HEK293 (cell line): ENCODE data around the gene NCR3LG1.

Experiments used
- SALL2 ChIP-seq: fragments of 450-650 bp; formaldehyde crosslinking; IDR thresholded peaks from 2 replicates; pipeline ENCODE4 v1.5.0; 2017; ENCODE audit warnings: missing biosample characterization, mild to moderate bottlenecking, missing genetic modification characterization, borderline replicate concordance
- SP2 ChIP-seq: fragments of 450-650 bp; formaldehyde crosslinking; IDR thresholded peaks from 2 replicates; pipeline ENCODE4 v1.5.1; 2016; ENCODE audit warnings: missing biosample characterization, missing genetic modification characterization
- TCF7L2 ChIP-seq: IDR thresholded peaks from 2 replicates; pipeline ENCODE4 v1.6.1; 2011; ENCODE audit warnings: low read depth, mild to moderate bottlenecking, inconsistent platforms, low read length, moderate library complexity, borderline replicate concordance
- ZBTB8A ChIP-seq: fragments of 450-650 bp; formaldehyde crosslinking; IDR thresholded peaks from 2 replicates; pipeline ENCODE4 v1.5.1; 2016; ENCODE audit warnings: missing biosample characterization, missing genetic modification characterization
- ZNF133 ChIP-seq: fragments of 450-650 bp; formaldehyde crosslinking; IDR thresholded peaks from 2 replicates; pipeline ENCODE4 v1.5.1; 2016; ENCODE audit warnings: missing biosample characterization, missing genetic modification characterization
- ZNF184 ChIP-seq: fragments of 450-650 bp; IDR thresholded peaks from 2 replicates; pipeline ENCODE4 v1.5.1; 2018; ENCODE audit warnings: missing biosample characterization, mild to moderate bottlenecking, missing genetic modification characterization
- ZNF292 ChIP-seq: fragments of 450-650 bp; formaldehyde crosslinking; IDR thresholded peaks from 2 replicates; pipeline ENCODE4 v1.5.1; 2016; ENCODE audit warnings: low read depth, missing biosample characterization, missing genetic modification characterization, borderline replicate concordance
- ZNF335 ChIP-seq: fragments of 450-650 bp; formaldehyde crosslinking; conservative IDR thresholded peaks from 2 replicates; pipeline ENCODE4 v1.5.1; 2016; ENCODE audit warnings: missing biosample characterization, missing genetic modification characterization
- ZNF48 ChIP-seq: fragments of 450-650 bp; formaldehyde crosslinking; IDR thresholded peaks from 2 replicates; pipeline ENCODE4 v1.5.1; 2016; ENCODE audit warnings: missing biosample characterization, missing genetic modification characterization
- ZNF571 ChIP-seq: fragments of 450-650 bp; formaldehyde crosslinking; IDR thresholded peaks from 2 replicates; pipeline ENCODE4 v1.5.0; 2017; ENCODE audit warnings: missing biosample characterization, missing genetic modification characterization
- ZNF791 ChIP-seq: fragments of 450-650 bp; formaldehyde crosslinking; IDR thresholded peaks from 2 replicates; pipeline ENCODE4 v1.5.1; 2016; ENCODE audit warnings: missing biosample characterization, missing genetic modification characterization
- TF ChIP-seq, protein P1 (sequence below): fragments of 450-650 bp; formaldehyde crosslinking; IDR thresholded peaks from 2 replicates; pipeline ENCODE4 v1.5.1; 2016; ENCODE audit warnings: missing biosample characterization, missing genetic modification characterization
- TF ChIP-seq, protein P2 (sequence below): fragments of 450-650 bp; formaldehyde crosslinking; IDR thresholded peaks from 2 replicates; pipeline ENCODE4 v1.5.1; 2016; ENCODE audit warnings: missing biosample characterization, missing genetic modification characterization
- TF ChIP-seq, protein P3 (sequence below): fragments of 450-650 bp; formaldehyde crosslinking; conservative IDR thresholded peaks from 2 replicates; pipeline ENCODE4 v1.5.1; 2016; ENCODE audit warnings: low read depth, missing biosample characterization, missing genetic modification characterization

DNA sequence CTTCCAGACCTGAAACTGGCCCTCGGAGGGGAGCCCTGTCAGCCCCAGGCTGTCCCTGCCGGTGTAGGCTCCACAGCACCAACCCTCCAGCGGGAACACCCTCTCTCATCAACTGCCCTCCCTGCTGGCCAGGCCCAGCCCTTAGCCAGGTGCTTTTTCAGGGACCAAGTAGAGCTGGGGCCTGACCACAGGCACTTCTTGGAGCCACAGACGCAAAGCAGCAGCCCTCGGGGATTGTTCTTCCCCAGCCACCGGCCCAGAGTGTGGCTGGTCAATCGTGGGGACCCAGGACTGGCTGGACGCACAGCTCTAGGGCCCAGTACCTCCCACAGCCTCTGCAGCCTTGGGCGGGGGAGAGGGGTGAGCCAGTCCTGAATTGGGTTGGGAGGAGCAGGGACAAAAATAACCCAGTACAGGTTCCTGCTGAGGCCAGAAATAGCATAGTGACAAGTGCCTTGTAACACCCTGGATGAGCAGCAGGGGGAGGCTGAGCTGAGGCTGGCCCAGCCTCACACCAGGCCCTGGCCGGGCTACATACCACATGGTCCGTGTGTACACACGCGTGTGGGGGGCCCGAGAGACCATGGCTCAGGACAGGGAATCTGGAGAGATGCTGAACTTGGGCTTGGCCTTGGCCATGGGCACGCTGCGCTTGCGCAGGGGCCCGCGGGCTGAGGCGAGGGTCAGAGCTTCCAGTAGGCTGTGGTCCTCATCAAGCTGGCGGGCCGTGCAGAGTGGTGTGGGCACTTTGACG lies 34.9 kb downstream of the NCR3LG1 start:
- no peak for TF ChIP-seq SP2
- TF ChIP-seq, protein P1, sequence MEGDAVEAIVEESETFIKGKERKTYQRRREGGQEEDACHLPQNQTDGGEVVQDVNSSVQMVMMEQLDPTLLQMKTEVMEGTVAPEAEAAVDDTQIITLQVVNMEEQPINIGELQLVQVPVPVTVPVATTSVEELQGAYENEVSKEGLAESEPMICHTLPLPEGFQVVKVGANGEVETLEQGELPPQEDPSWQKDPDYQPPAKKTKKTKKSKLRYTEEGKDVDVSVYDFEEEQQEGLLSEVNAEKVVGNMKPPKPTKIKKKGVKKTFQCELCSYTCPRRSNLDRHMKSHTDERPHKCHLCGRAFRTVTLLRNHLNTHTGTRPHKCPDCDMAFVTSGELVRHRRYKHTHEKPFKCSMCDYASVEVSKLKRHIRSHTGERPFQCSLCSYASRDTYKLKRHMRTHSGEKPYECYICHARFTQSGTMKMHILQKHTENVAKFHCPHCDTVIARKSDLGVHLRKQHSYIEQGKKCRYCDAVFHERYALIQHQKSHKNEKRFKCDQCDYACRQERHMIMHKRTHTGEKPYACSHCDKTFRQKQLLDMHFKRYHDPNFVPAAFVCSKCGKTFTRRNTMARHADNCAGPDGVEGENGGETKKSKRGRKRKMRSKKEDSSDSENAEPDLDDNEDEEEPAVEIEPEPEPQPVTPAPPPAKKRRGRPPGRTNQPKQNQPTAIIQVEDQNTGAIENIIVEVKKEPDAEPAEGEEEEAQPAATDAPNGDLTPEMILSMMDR (tag by site-specific recombination) = peak; percentile 36
- no peak for TF ChIP-seq ZNF184 (tag by site-specific recombination)
- TF ChIP-seq ZNF133 = no peak
- TF ChIP-seq ZNF292 (tag by site-specific recombination) = no peak
- TF ChIP-seq ZNF48 (tag by site-specific recombination) = no peak
- TF ChIP-seq, protein P2, sequence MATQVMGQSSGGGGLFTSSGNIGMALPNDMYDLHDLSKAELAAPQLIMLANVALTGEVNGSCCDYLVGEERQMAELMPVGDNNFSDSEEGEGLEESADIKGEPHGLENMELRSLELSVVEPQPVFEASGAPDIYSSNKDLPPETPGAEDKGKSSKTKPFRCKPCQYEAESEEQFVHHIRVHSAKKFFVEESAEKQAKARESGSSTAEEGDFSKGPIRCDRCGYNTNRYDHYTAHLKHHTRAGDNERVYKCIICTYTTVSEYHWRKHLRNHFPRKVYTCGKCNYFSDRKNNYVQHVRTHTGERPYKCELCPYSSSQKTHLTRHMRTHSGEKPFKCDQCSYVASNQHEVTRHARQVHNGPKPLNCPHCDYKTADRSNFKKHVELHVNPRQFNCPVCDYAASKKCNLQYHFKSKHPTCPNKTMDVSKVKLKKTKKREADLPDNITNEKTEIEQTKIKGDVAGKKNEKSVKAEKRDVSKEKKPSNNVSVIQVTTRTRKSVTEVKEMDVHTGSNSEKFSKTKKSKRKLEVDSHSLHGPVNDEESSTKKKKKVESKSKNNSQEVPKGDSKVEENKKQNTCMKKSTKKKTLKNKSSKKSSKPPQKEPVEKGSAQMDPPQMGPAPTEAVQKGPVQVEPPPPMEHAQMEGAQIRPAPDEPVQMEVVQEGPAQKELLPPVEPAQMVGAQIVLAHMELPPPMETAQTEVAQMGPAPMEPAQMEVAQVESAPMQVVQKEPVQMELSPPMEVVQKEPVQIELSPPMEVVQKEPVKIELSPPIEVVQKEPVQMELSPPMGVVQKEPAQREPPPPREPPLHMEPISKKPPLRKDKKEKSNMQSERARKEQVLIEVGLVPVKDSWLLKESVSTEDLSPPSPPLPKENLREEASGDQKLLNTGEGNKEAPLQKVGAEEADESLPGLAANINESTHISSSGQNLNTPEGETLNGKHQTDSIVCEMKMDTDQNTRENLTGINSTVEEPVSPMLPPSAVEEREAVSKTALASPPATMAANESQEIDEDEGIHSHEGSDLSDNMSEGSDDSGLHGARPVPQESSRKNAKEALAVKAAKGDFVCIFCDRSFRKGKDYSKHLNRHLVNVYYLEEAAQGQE (tag by site-specific recombination) = no peak
- TF ChIP-seq ZNF791 (tag by site-specific recombination) = no peak
- no peak for TF ChIP-seq ZNF335
- TF ChIP-seq TCF7L2 = no peak
- TF ChIP-seq ZNF571 (tag by site-specific recombination) = no peak
- no peak; the same call in 1 of the 2 replicates for TF ChIP-seq ZBTB8A (tag by site-specific recombination)
- TF ChIP-seq, protein P3, sequence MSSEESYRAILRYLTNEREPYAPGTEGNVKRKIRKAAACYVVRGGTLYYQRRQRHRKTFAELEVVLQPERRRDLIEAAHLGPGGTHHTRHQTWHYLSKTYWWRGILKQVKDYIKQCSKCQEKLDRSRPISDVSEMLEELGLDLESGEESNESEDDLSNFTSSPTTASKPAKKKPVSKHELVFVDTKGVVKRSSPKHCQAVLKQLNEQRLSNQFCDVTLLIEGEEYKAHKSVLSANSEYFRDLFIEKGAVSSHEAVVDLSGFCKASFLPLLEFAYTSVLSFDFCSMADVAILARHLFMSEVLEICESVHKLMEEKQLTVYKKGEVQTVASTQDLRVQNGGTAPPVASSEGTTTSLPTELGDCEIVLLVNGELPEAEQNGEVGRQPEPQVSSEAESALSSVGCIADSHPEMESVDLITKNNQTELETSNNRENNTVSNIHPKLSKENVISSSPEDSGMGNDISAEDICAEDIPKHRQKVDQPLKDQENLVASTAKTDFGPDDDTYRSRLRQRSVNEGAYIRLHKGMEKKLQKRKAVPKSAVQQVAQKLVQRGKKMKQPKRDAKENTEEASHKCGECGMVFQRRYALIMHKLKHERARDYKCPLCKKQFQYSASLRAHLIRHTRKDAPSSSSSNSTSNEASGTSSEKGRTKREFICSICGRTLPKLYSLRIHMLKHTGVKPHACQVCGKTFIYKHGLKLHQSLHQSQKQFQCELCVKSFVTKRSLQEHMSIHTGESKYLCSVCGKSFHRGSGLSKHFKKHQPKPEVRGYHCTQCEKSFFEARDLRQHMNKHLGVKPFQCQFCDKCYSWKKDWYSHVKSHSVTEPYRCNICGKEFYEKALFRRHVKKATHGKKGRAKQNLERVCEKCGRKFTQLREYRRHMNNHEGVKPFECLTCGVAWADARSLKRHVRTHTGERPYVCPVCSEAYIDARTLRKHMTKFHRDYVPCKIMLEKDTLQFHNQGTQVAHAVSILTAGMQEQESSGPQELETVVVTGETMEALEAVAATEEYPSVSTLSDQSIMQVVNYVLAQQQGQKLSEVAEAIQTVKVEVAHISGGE (tag by site-specific recombination) = no peak
- TF ChIP-seq SALL2 (tag by site-specific recombination) = no peak
